HPDE6-E6E7 (cell line): ENCODE data around the gene SUN3.
"Not testable (repeated sequence)": the region's sequence is repeated elsewhere in the genome, so short reads cannot be mapped to it uniquely, and the experiment has no call there.

Source experiments
- DNase-seq: peaks from one replicate; pipeline ENCODE4 v3.0.0; 2011; ENCODE audit warnings: missing footprints; ENCODE audit errors: extremely low spot score

Gene SUN3

GRCh38 chr7:48031111-48031510 lies 2.2 kb upstream of the SUN3 start:
- DNase-seq = no peak

DNA sequence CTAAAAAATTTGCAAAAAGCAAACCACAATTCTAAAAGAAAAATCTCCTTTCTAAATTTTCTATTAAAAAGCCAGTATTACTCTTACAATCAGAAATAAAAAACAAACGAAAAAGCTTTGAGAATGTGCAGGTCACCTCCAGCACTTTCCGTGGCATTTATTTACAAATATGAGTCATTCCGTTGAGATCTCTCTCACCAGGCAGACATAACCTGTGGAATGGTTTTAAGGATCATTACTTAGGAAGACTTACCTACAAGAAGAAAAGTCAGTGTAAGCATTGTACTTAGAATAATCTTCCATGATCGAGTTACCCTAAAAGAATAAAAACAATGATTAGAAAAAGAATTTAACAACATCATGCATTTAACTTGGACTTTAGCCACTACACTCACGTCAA lies 3.3 kb downstream of the SUN3 start:
- DNase-seq = no peak

DNA sequence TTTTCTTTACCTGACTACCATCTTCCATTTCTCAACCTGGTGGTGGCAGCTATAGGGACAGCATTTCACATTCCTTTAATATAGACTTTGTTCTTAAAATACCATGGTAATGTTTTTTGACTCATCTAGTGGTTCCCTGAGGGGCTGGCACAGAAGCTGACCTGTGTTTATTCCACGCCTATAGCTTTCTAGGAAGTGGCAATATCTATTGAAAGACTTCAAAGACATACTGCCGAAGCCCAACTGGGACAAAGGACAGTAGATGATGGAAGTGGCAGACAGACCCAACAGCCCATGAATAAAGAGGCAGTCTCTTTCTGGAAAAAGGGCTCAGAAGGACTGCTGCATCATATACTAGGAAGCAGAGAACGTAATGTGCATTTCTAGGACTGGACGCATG lies 11.2 kb downstream of the SUN3 start:
- no peak for DNase-seq

DNA sequence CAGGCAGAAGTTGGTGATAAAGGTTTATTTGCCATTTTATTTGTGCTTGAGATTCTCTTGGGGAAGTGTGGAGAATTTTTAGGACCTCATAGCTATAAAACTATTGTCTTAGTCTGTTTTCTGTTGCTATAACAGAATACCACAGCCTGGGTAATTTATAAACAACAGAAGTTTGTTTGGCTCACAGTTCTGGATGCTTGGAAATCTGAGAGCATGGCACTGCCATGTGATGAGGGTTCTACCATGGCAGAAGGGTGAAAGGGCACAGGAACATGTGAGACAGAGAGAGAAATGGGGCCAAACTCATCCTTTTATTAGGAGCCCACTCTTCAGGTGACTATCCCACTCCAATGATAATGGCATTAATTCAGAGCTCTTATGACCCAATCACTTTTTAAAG lies 12.3 kb downstream of the SUN3 start:
- DNase-seq = no peak

DNA sequence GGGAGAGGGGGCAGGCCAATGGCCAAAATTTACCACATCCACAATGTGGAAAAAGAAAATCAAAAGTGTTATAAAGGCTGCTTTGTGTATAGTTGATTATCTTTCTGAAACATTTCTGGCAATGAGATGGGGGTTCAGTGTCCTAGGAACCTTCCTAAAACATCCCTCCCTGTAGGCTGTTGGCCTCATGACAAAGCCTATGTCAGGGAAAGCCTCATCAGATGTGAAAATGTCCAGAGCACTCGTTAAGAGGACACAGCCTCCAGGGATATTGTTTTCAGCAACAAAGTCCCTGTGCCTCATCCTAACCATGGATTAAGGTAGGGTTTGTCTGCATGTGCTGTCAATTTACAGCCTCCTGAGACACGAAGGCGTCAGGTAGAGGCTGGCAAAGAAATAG lies 17.0 kb downstream of the SUN3 start:
- no peak for DNase-seq

DNA sequence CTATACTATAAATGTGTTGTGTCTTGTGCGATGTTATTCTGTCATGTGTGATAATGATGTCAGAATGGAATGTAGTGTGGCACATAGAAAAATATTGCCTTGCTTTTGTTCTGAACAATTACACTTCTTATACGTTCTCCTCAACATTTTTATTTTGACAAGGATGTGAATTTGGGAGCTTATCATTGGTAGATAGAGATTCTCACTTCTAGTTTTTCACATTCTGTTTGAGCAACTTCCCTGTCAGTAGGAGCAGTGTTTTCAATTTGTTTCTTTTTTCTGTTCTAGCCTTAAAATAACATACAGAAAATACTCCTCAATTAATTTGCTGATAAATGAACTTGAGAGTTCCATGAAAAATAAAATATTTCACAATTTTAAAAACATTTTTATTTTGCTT lies 17.6 kb downstream of the SUN3 start:
- DNase-seq = no peak

DNA sequence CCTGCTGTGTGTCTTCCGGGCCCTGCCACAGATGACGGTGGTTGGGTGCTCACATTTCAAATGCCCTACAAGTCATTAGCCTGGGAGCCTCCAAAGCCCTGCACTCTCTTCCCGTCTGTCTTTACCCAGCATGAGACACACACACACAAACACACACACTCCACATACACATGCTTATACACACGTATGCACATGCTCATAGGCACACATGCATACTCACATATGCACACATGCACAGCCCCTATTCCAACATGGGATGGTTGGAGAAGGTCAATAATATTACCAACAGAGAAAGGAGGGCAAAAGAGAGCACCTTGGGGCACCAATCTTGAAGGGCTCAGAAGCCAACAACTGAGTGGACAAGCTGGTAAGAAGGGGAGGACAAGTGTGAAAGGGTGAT lies 19.0 kb downstream of the SUN3 start:
- DNase-seq = no peak

DNA sequence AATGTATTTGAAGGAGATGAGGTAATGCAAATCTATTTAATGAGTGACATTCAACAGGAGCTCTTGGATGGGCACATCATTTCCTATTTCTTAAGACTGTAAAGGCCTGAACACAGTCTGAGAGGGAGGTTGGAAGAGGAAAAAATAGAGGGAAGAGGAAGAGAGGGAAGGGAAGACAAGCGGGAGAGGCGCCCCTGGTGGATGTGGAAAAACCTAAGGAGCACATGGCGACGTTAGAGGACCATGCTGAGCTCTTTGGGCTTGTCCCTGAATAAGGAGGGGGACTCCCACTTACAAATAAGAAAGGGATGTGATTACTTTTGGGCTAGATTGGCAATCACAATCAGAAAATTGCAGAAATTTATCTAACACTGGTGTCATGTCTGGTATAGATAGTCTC lies 19.6 kb downstream of the SUN3 start:
- no peak for DNase-seq

GRCh38 chr7:48006866-48007265 lies 22.0 kb downstream of the SUN3 start:
- no peak for DNase-seq

DNA sequence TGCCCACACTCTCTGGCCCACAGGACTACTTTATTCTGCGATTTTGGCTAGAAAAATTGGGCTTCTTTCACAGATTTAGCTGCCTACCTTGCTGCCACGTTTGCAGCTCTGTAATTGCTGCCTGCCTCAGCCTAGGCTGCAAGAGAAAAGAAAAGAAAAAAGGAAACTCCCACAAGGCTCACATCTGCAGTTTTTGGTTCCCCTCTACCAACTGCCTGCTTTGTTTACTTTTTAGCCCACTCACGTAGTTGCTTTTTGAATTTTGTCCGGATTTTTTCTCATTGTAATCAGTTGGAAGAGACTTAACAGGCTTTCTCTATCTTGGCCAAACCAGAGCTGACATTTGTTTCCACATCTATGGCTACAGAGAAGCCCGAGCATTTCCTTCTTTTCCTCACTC lies 24.3 kb downstream of the SUN3 start:
- no peak for DNase-seq

GRCh38 chr7:48004032-48004431 lies 24.9 kb downstream of the SUN3 start:
- DNase-seq = no peak

- not testable (repeated sequence) for DNase-seq
These were observed 28.7 kb downstream of the SUN3 start for GRCh38 chr7:48000164-48000563.

GRCh38 chr7:47999413-47999812 lies 29.5 kb downstream of the SUN3 start:
- DNase-seq = no peak

DNA sequence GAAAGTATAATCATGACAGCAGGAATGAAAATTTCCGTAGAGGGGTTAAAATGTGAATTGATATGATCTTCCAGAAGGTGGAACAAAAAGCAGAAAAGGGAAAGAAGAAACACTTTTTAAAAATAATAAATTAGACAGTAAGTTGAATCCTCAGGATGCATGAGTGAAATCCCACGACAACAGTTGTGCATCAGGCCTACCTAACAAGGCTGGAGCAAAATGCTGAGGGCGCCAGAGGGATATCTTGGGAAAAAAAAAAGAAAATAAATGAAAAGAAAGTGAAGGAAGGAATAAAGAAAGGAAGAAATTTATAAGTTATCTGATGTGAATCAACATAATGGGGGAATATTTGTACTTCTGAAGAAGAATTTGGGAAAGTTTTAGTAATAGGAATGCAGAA lies 36.5 kb downstream of the SUN3 start:
- no peak for DNase-seq

GRCh38 chr7:47991741-47992311 lies 37.1 kb downstream of the SUN3 start:
- DNase-seq = peak; percentile 73

GRCh38 chr7:47991270-47991669 lies 37.6 kb downstream of the SUN3 start:
- no peak for DNase-seq

- DNase-seq = no peak
These were observed 38.3 kb downstream of the SUN3 start for GRCh38 chr7:47990592-47990991.

- not testable (repeated sequence) for DNase-seq
These were observed 39.1 kb downstream of the SUN3 start for GRCh38 chr7:47989607-47990400.

GRCh38 chr7:47988496-47989386 lies 40.2 kb downstream of the SUN3 start:
- DNase-seq = no peak

DNA sequence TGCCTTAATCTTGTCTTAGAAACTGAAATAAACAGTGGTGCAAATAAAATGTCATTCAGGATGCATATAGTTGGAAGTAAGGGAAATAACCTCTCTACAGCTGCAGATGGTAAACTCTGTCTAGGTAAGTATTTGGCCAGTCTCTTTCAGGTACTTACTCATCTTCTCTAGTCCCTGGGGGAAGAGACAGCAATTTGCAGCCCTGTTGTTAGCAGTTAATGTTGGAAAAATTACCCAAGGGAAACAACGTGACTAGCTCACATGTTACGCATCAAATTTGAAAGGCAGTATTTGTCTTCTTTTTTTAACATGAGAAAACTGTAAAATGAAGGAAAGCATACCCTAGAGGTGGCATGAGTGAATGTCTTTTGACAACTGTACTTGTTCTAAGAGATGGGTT lies 46.3 kb downstream of the SUN3 start:
- DNase-seq = no peak

- not testable (repeated sequence) for DNase-seq
These were observed 48.3 kb downstream of the SUN3 start for GRCh38 chr7:47980648-47981047.

GRCh38 chr7:47979832-47980181 lies 49.1 kb downstream of the SUN3 start:
- no peak for DNase-seq
